ENCODE results near the gene PKHD1. TPM values are rescaled to one million over a fixed set of nuclear protein-coding genes. Genes with fewer than 3 reads are reported as not detected.

PKHD1 gene
- total and polyA plus RNA-seq, 2 of the 8 experiments (the other 6 are each of a cell fraction or from before 2014, with no cell fraction given), result 0.06 to 0.09 TPM

DNA sequence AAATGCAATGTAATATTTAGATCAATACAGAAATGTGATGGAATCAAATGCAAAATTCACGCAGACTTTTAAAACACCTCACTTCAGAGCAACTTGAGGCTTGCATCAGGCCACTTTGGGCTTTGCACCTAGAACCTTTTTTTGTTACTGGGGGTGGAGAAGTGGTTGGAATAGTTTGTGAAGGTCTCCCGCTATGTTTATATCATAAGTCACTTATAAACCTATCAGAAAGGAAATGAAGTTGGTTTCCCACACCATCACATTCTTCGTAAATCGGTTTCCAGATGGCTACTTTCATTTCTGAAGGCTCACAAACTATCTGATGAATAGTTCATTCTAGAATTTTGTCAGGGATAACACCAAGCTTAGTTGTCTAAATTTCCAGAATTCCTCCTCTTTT lies 74.8 kb downstream of the PKHD1 start:
- Histone ChIP-seq H2AFZ (ENCODE audit: low read length) (no peak overlapping the region), H3K23me2 (ENCODE audit: low read depth, low read length) (peaks cover 5% of the 10 kb centered on the region; the same call in 1 of the 2 replicates), H3K14ac (ENCODE audit: insufficient read length) (no peak overlapping the region), H3K36me3 (ENCODE audit: control insufficient read depth in 2 of 4, insufficient read depth in 4 of 4, low read length in 3 of 4) (no peaks in the 10 kb centered on the region), H2BK20ac (ENCODE audit: low read length) (no peak overlapping the region), H3K79me1 (ENCODE audit: low read depth, low read length) (no peaks in the 10 kb centered on the region), H2BK120ac (replicated peaks; ENCODE audit: low read depth, low read length) (no peak overlapping the region), H3K4ac (replicated peaks; ENCODE audit: insufficient read length, low read depth, low read length) (no peak overlapping the region), H4K20me1 (replicated peaks in 1 of 2; ENCODE audit: control insufficient read depth in 1 of 2, insufficient read depth in 2 of 2, low read length in 2 of 2) (no peaks in the 10 kb centered on the region), H2BK15ac (ENCODE audit: low read length) (no peak overlapping the region), H4K5ac (ENCODE audit: insufficient read length, low read depth, low read length) (no peak overlapping the region), H2BK12ac (ENCODE audit: low read depth, low read length) (no peak overlapping the region), H3K18ac (ENCODE audit: extremely low read depth, low read length) (no peak overlapping the region), H3K27me3 (replicated peaks in 1 of 4; ENCODE audit: control insufficient read depth in 3 of 4, extremely low read depth in 1 of 4, insufficient read depth in 3 of 4, low read length in 3 of 4) (no peaks in the 10 kb centered on the region), H4K91ac (replicated peaks; ENCODE audit: insufficient read length, low read length) (no peak overlapping the region), H2AK5ac (ENCODE audit: low read depth, low read length) (no peak overlapping the region), H2BK5ac (ENCODE audit: low read depth, low read length) (no peak overlapping the region), H3K4me3 (ENCODE audit: extremely low read depth in 1 of 4, insufficient read depth in 2 of 4, low read depth in 3 of 4, low read length in 4 of 4) (no peak overlapping the region), H3K79me2 (ENCODE audit: control insufficient read depth in 1 of 2, insufficient read depth in 2 of 2, low read length in 2 of 2) (no peaks in the 10 kb centered on the region), H3K9ac (replicated peaks in 1 of 4; ENCODE audit: extremely low read depth in 1 of 4, low read depth in 3 of 4, low read length in 3 of 4) (no peak overlapping the region), H3K23ac (ENCODE audit: insufficient read length) (no peak overlapping the region), H3K56ac (replicated peaks; ENCODE audit: insufficient read length, low read depth, low read length) (no peak overlapping the region), H3K9me3 (ENCODE audit: insufficient read depth in 2 of 2, low read depth in 1 of 2, low read length in 1 of 2) (no peaks in the 10 kb centered on the region), H3K27ac (ENCODE audit: low read depth, low read length) (no peak overlapping the region), H3K4me2 (ENCODE audit: insufficient read depth in 1 of 2, low read depth in 2 of 2, low read length in 2 of 2) (no peak overlapping the region), H4K8ac (ENCODE audit: extremely low read depth, insufficient read depth, low read length) (no peak overlapping the region), H3K4me1 (replicated peaks in 1 of 4; ENCODE audit: control insufficient read depth in 3 of 4, insufficient read depth in 4 of 4, low read length in 3 of 4) (0 out of 7 replicates have a peak, but pooled peaks cover 0 to 3% (median 1%) of the 10 kb centered on the region in 4 experiments)
- WGBS, 2 experiments (ENCODE audit: extremely low coverage in 1 of 2, insufficient coverage in 1 of 2, insufficient read length in 1 of 2, insufficient replicate concordance in 2 of 2, low coverage in 1 of 2, low lambda C conversion rate in 2 of 2, missing lambda C conversion rate in 1 of 2), result 94% methylated on average over 4 of the region's 4 CpGs; no CpG with 5 or more reads in 1 of the 2 experiments
- DNase-seq (ENCODE audit: low read depth in 1 of 2, low spot score in 2 of 2) (no peak), FAIRE-seq (no peak)
- CTCF ChIA-PET (ENCODE audit: partially characterized antibody), result interaction anchor here (0.7 to 5.2 kb wide), 3 partner anchors 8 to 53 kb away, joined by 3 to 28 read pairs (median 3); no protein-coding TSS in a partner anchor
- TF ChIP-seq EP300 (IDR thresholded peaks at IDR 0.05; ENCODE audit: borderline replicate concordance in 1 of 2, low read depth in 2 of 2, low read length in 2 of 2) (no peak), CBX5 (IDR thresholded peaks at IDR 0.05; ENCODE audit: low read depth, low read length) (no peak), TBP (IDR thresholded peaks at IDR 0.05; ENCODE audit: low read depth, low read length) (no peak), SUZ12 (IDR thresholded peaks at IDR 0.05; ENCODE audit: low read length) (no peak), RFX5 (IDR thresholded peaks at IDR 0.05; ENCODE audit: borderline replicate concordance, low read depth, low read length) (no peak), HDAC6 (IDR thresholded peaks at IDR 0.05; ENCODE audit: low read depth, low read length) (no peak), CHD1 (IDR thresholded peaks at IDR 0.05; ENCODE audit: low read depth, low read length) (no peak), SIX5 (IDR thresholded peaks at IDR 0.05; ENCODE audit: low read depth, low read length) (no peak), KDM1A (IDR thresholded peaks at IDR 0.05; ENCODE audit: borderline replicate concordance, low read length) (no peak), ZNF274 (IDR thresholded peaks at IDR 0.05; ENCODE audit: borderline replicate concordance, extremely low read depth, low read length) (no peak), PHF8 (conservative IDR thresholded peaks at IDR 0.05; ENCODE audit: low read depth, low read length) (no peak), SIRT6 (IDR thresholded peaks at IDR 0.05; ENCODE audit: low read length) (no peak), SP2 (IDR thresholded peaks at IDR 0.05; ENCODE audit: low read length) (no peak), HDAC2 (IDR thresholded peaks at IDR 0.05; ENCODE audit: borderline replicate concordance in 1 of 2, low read depth in 2 of 2, low read length in 2 of 2) (no peak)
- POLR2A ChIA-PET (ENCODE audit: partially characterized antibody), result no interaction called here

All from H1 (cell line).